AG04450 (cell line): ENCODE measurements around the gene LZTS3. TPM values are rescaled to one million over a fixed set of nuclear protein-coding genes. Genes with fewer than 3 reads are reported as not detected.
"Not testable (repeated sequence)": the region's sequence is repeated elsewhere in the genome, so short reads cannot be mapped to it uniquely, and the experiment has no call there.

ENCODE experiments used
- CTCF ChIA-PET: fragments of 300-600, 350-600 bp; formaldehyde crosslinking; extraction: SDS; loops from one replicate; lab custom pipeline; 2022; ENCODE audit warnings: antibody characterized with exemption, inconsistent platforms; lab: Charles Lee
- POLR2A ChIA-PET: fragments of 350-600 bp; formaldehyde crosslinking; extraction: SDS; loops from one replicate; lab custom pipeline; 2021; ENCODE audit warnings: antibody characterized with exemption, inconsistent platforms; lab: Yijun Ruan, JAX
- DNase-seq: peaks from one replicate; pipeline ENCODE4 v3.0.0-alpha.2; 2011; ENCODE audit warnings: low read depth, low spot score
- H3K27ac ChIP-seq: one replicate; pipeline ENCODE4 v1.5.1; 2012; ENCODE audit warnings: low read depth, low read length, control low read depth
- H3K27me3 ChIP-seq: one replicate; pipeline ENCODE4 v1.6.0; 2012; ENCODE audit warnings: low read length; ENCODE audit not compliant: control insufficient read depth, insufficient read depth
- H3K4me3 ChIP-seq: 2 replicates; pipeline ENCODE4 v1.5.1; 2011; ENCODE audit warnings: mild to moderate bottlenecking, low read depth, low read length, control low read depth
- H3K9me3 ChIP-seq: 2 replicates; pipeline ENCODE4 v1.5.1; 2012; ENCODE audit warnings: low read length; ENCODE audit not compliant: control insufficient read depth, insufficient read depth
- CTCF ChIP-seq: IDR thresholded peaks from 2 replicates; pipeline ENCODE4 v1.5.1; 2011; ENCODE audit warnings: low read depth, low read length, control low read depth, inconsistent platforms
- polyA plus RNA-seq: library from polyadenylated mRNA; depleted of rRNA; stranded (reverse); fragments of >200 nt; gene quantifications from 2 replicates; pipeline ENCODE4 v1.2.3, GENCODE V29; 2011

The LZTS3 gene
- polyA plus RNA-seq, 1 experiment, result 2.0 TPM

- TF ChIP-seq CTCF, result no peak
- Histone ChIP-seq H3K4me3 (no peak overlapping the region), H3K9me3 (peaks cover 19% of the 10 kb centered on the region), H3K27me3 (no peaks in the 10 kb centered on the region), H3K27ac (no peak overlapping the region)
- CTCF ChIA-PET, result no interaction called here
- no peak for DNase-seq
- POLR2A ChIA-PET, result no interaction called here
Observed at GRCh38 chr20:3126527-3126859, 46.9 kb downstream of the LZTS3 start.

GRCh38 chr20:3125776-3126526 lies 47.4 kb downstream of the LZTS3 start:
- POLR2A ChIA-PET, DNase-seq, H3K4me3 ChIP-seq, H3K27ac ChIP-seq, CTCF ChIA-PET, H3K27me3 ChIP-seq: not testable (repeated sequence)
- peaks cover 19% of the 10 kb centered on the region for H3K9me3 ChIP-seq

GRCh38 chr20:3124773-3125560 lies 48.4 kb downstream of the LZTS3 start:
- H3K4me3 ChIP-seq, DNase-seq, POLR2A ChIA-PET, H3K27ac ChIP-seq, CTCF ChIA-PET, H3K27me3 ChIP-seq: not testable (repeated sequence)
- H3K9me3 ChIP-seq, result peaks cover 19% of the 10 kb centered on the region

GRCh38 chr20:3124163-3124562 lies 49.2 kb downstream of the LZTS3 start:
- H3K27me3 ChIP-seq, H3K27ac ChIP-seq, POLR2A ChIA-PET, CTCF ChIA-PET, H3K4me3 ChIP-seq, DNase-seq: not testable (repeated sequence)
- H3K9me3 ChIP-seq, result peaks cover 19% of the 10 kb centered on the region

- ChIA-PET POLR2A (no interaction called here), CTCF (no interaction called here)
- TF ChIP-seq CTCF, result no peak
- Histone ChIP-seq H3K27ac (no peak overlapping the region), H3K9me3 (peaks cover 19% of the 10 kb centered on the region), H3K4me3 (no peak overlapping the region), H3K27me3 (no peaks in the 10 kb centered on the region)
- no peak for DNase-seq
Observed at GRCh38 chr20:3123542-3123941, 49.8 kb downstream of the LZTS3 start.

- POLR2A ChIA-PET, result no interaction called here
Observed at GRCh38 chr20:3121955-3122610, 51.3 kb downstream of the LZTS3 start.

More at GRCh38 chr20:3121955-3122610, 51.3 kb downstream of the LZTS3 start:
- DNase-seq, result no peak
- no peak for TF ChIP-seq CTCF
- Histone ChIP-seq H3K27me3 (no peaks in the 10 kb centered on the region), H3K27ac (no peak overlapping the region), H3K4me3 (no peak overlapping the region), H3K9me3 (peaks cover 19% of the 10 kb centered on the region)
- CTCF ChIA-PET, result interaction anchor here (1.0 kb wide), 1 partner anchor 69 kb away, joined by 3 read pairs; no protein-coding TSS in a partner anchor
